PC-9 (cell line): Measurements from ENCODE around the gene STARD3NL.

ENCODE experiments used
- CTCF ChIP-seq: fragments of 200-600 bp; sonication (generic); conservative IDR thresholded peaks from 2 replicates; pipeline ENCODE4 v1.6.1; 2017; ENCODE audit warnings: mixed run types, antibody characterized with exemption, mild to moderate bottlenecking, moderate library complexity
- EZH2 ChIP-seq: fragments of 200-600 bp; sonication (generic); IDR thresholded peaks from 2 replicates; pipeline ENCODE4 v1.8.0; 2017; ENCODE audit warnings: antibody characterized with exemption, low read depth

GRCh38 chr7:38241071-38241470 is 63.0 kb downstream of the STARD3NL start:
- TF ChIP-seq EZH2, result no peak
- TF ChIP-seq CTCF, result no peak
